CD14-positive monocyte (primary cell): Measurements from ENCODE around the gene TSPAN18. TPM values are rescaled to one million over a fixed set of nuclear protein-coding genes. Genes with fewer than 3 reads are reported as not detected.

Experiments
- DNase-seq, 3 donors: peaks; one replicate each; pipeline ENCODE4 v3.0.0-alpha.2; 2011 to 2022
- H2AFZ ChIP-seq: 2 replicates; pipeline ENCODE4 v1.6.0; 2012; ENCODE audit warnings: mild to moderate bottlenecking, low read depth, low read length, inconsistent platforms; ENCODE audit not compliant: insufficient read depth, poor library complexity, severe bottlenecking
- H3K27ac ChIP-seq, 2 donors: 1 replicate in 1 of 2; 2 replicates in 1 of 2; pipeline ENCODE4 v1.5.1; 2012 to 2013; ENCODE audit warnings: low read length in 2 of 2, control low read depth in 1 of 2, inconsistent platforms in 1 of 2, low read depth in 1 of 2, mild to moderate bottlenecking in 1 of 2
- H3K27me3 ChIP-seq, 2 donors: one replicate each; pipeline versions ENCODE4 v1.6.0 to v1.6.1; 2011 to 2013; ENCODE audit warnings: low read length in 2 of 2; ENCODE audit not compliant: control insufficient read depth in 2 of 2, insufficient read depth in 2 of 2
- H3K36me3 ChIP-seq, 2 donors: replicated peaks in 1 of 2; 1 replicate in 1 of 2; 2 replicates in 1 of 2; pipeline versions ENCODE4 v1.5.1 to v1.6.1; 2012 to 2013; ENCODE audit warnings: low read length in 2 of 2, control low read depth in 1 of 2, inconsistent platforms in 1 of 2, mild to moderate bottlenecking in 1 of 2; ENCODE audit not compliant: insufficient read depth in 2 of 2, control insufficient read depth in 1 of 2
- H3K4me1 ChIP-seq, 2 donors: 1 replicate in 1 of 2; 2 replicates in 1 of 2; pipeline versions ENCODE4 v1.5.1 to v1.6.1; 2012 to 2013; ENCODE audit warnings: low read length in 2 of 2, control low read depth in 1 of 2, inconsistent platforms in 1 of 2, mild to moderate bottlenecking in 1 of 2, moderate library complexity in 1 of 2; ENCODE audit not compliant: insufficient read depth in 2 of 2, control insufficient read depth in 1 of 2
- H3K4me2 ChIP-seq: replicated peaks from 2 replicates; pipeline ENCODE3; 2012; ENCODE audit warnings: low read length, moderate library complexity, mild to moderate bottlenecking; ENCODE audit not compliant: poor library complexity, severe bottlenecking; ENCODE audit errors: extremely low read depth
- H3K4me3 ChIP-seq, 3 experiments: fragments of 200-600 bp in 1 of 3; sonication (generic) in 1 of 3; replicated peaks in 1 of 3; 1 replicate in 2 of 3; 2 replicates in 1 of 3; pipeline ENCODE4 v1.5.1; 2011 to 2013; ENCODE audit warnings: low read length in 3 of 3, mild to moderate bottlenecking in 3 of 3, control low read depth in 2 of 3, low read depth in 2 of 3, inconsistent platforms in 1 of 3, moderate library complexity in 1 of 3
- H3K79me2 ChIP-seq: 2 replicates; pipeline ENCODE4 v1.6.0; 2012; ENCODE audit warnings: mild to moderate bottlenecking, control low read depth, inconsistent platforms, low read length, moderate library complexity; ENCODE audit not compliant: insufficient read depth
- H3K9ac ChIP-seq: 2 replicates; pipeline ENCODE4 v1.6.0; 2017; ENCODE audit warnings: low read length, mild to moderate bottlenecking; ENCODE audit not compliant: insufficient read depth, poor library complexity, severe bottlenecking
- H3K9me3 ChIP-seq, 2 donors: replicated peaks in 1 of 2; 1 replicate in 1 of 2; 2 replicates in 1 of 2; pipeline versions ENCODE4 v1.5.1 to v1.6.1; 2012 to 2013; ENCODE audit warnings: low read length in 2 of 2, control low read depth in 1 of 2; ENCODE audit not compliant: control insufficient read depth in 1 of 2, insufficient read depth in 1 of 2
- H4K20me1 ChIP-seq: 2 replicates; pipeline ENCODE4 v1.6.0; 2012; ENCODE audit warnings: mild to moderate bottlenecking, low read length, control low read depth, moderate library complexity; ENCODE audit not compliant: insufficient read depth
- H3K27ac Mint-ChIP-seq, 7 donors: one replicate each; pipeline ENCODE4 v1.8.0; 2020; ENCODE audit warnings: mild to moderate bottlenecking in 7 of 7, mixed read lengths in 7 of 7, moderate library complexity in 6 of 7, inconsistent platforms in 2 of 7
- H3K27me3 Mint-ChIP-seq, 3 donors: one replicate each; pipeline ENCODE4 v1.8.0; 2021 to 2022; ENCODE audit warnings: low read depth in 3 of 3, mild to moderate bottlenecking in 3 of 3, mixed read lengths in 3 of 3, moderate library complexity in 3 of 3, inconsistent platforms in 1 of 3
- H3K36me3 Mint-ChIP-seq, 2 donors: one replicate each; pipeline ENCODE4 v1.8.0; 2020; ENCODE audit warnings: mixed read lengths in 2 of 2, inconsistent platforms in 1 of 2, mild to moderate bottlenecking in 1 of 2
- H3K4me1 Mint-ChIP-seq: one replicate; pipeline ENCODE4 v1.8.0; 2020; ENCODE audit warnings: mild to moderate bottlenecking, mixed read lengths
- H3K4me3 Mint-ChIP-seq, 2 donors: one replicate each; pipeline ENCODE4 v1.8.0; 2020; ENCODE audit warnings: mild to moderate bottlenecking in 2 of 2, mixed read lengths in 2 of 2, moderate library complexity in 1 of 2
- H3K9me3 Mint-ChIP-seq, 7 donors: one replicate each; pipeline ENCODE4 v1.8.0; 2020 to 2022; ENCODE audit warnings: mixed read lengths in 7 of 7, mild to moderate bottlenecking in 6 of 7, moderate library complexity in 6 of 7, inconsistent platforms in 2 of 7
- CTCF ChIP-seq: fragments of 200-600 bp; IDR thresholded peaks from one replicate; pipeline ENCODE4 v1.8.0; 2022; ENCODE audit warnings: antibody characterized with exemption, mild to moderate bottlenecking
- WGBS: methylation state at CpG from one replicate; pipeline ENCODE4 v1.1.5; 2013; ENCODE audit warnings: missing lambda C conversion rate; ENCODE audit not compliant: insufficient coverage; 5-methylcytosine and 5-hydroxymethylcytosine counted together
- intact Hi-C, 2 donors: fragments of 100-400 bp; cut with micrococcal nuclease; formaldehyde crosslinking; loops; one replicate each; pipeline versions ENCODE4 v1.15.0 to v1.15.1; 2023
- polyA plus RNA-seq, 3 donors: library from polyadenylated mRNA; depleted of rRNA in 1 of 3; unstranded in 2 of 3; stranded (reverse) in 1 of 3; fragments of 300-500 nt in 2 of 3; fragments of >200 nt in 1 of 3; fragmentation: Illumina TruSeq in 2 of 3; gene quantifications; 1 replicate in 2 of 3; 2 replicates in 1 of 3; pipeline ENCODE4 v1.2.3, GENCODE V29; 2012 to 2021

TSPAN18 gene
- polyA plus RNA-seq, 3 donors = not detected

DNA sequence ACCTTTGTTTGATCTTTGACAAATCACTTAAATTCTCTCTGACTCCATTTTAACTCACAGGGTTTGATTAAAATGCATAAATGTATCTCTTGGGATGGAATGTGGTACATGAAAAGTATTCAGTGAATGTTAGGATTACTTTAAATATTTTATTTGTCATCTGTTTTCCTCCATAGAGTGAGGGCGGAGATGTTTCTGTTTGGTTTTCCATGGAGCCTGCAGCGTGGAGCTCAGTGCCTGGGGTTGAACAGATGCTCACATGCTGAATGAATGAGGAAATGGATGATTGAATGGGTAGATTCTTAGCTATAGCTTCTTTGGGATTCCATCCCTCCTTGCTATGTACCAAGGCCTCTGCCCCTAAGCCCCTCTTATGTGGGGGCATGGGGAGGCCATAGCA is 10.0 kb downstream of the TSPAN18 start:
- Histone ChIP-seq H3K79me2 (no peaks in the 10 kb centered on the region), H3K9me3 (peaks cover 0 to 4% of the 10 kb centered on the region in 2 donors), H3K4me1 (peaks cover 0 to 3% of the 10 kb centered on the region in 2 donors), H3K4me2 (no peak overlapping the region), H3K4me3 (no peak overlapping the region), H3K27ac (no peak overlapping the region), H3K9ac (no peak overlapping the region), H3K27me3 (peaks cover 0 to 2% of the 10 kb centered on the region in 2 donors), H4K20me1 (no peaks in the 10 kb centered on the region), H3K36me3 (no peaks in the 10 kb centered on the region), H2AFZ (no peak overlapping the region)
- peaks cover 11% of the 10 kb centered on the region for H3K4me1 Mint-ChIP-seq
- no CpG with 5 or more reads among the region's 2 CpGs for WGBS
- no peak overlapping the region for H3K4me3 Mint-ChIP-seq
- no peak overlapping the region for H3K27ac Mint-ChIP-seq
- intact Hi-C loops = no loop called here
- H3K36me3 Mint-ChIP-seq = no peaks in the 10 kb centered on the region
- no peak for TF ChIP-seq CTCF
- DNase-seq = no peak
- peaks cover 0 to 6% (median 2%) of the 10 kb centered on the region in 7 donors for H3K9me3 Mint-ChIP-seq
- H3K27me3 Mint-ChIP-seq = peaks cover 2 to 25% (median 8%) of the 10 kb centered on the region in 3 donors

DNA sequence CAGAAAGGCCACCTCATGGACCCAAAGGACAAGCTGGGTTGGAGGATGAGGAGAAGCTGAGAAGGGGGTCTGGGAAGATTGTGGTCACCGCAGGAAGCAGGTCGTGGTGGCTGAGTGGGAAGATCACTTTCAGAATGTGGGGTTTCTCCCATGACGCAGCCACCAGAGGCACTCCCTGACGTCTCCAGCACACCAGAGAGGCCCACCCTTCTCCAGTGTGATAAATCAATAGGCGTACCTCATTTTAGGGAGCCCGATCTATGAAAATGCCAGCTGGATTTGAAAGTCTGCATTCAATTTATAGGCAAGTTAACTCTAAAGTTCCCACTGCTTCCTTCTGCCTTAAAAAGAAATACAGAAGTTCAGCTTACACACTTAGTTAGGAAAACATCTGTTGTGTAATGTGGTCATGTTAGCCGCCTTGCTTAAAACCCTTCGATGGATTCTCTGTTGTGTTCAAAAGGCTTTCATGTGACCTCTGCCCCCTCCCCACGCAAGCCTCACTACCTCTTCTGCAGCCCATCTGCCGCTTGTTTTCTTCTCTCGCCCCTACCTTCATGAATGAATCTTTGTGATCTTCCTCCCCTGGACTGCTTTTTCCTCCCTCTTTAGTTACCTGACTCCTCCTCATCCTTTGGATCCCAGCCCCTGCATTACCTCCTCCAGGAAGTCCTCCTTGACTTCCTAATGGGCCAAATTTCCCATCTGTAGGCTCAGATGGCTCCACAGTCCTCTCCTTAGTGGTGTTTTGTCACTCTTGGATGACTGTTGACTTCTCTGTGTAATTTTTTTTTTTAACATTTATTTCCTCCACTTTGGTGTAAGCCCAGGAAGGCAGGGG is 10.7 kb downstream of the TSPAN18 start:
- Mint-ChIP-seq H3K4me3 (no peak overlapping the region), H3K36me3 (no peaks in the 10 kb centered on the region), H3K9me3 (peaks cover 0 to 5% (median 2%) of the 10 kb centered on the region in 7 donors), H3K27ac (no peak overlapping the region), H3K27me3 (peaks cover 2 to 25% (median 8%) of the 10 kb centered on the region in 3 donors), H3K4me1 (peaks cover 11% of the 10 kb centered on the region)
- no peaks in the 10 kb centered on the region for H4K20me1 ChIP-seq
- peaks cover 0 to 4% of the 10 kb centered on the region in 2 donors for H3K9me3 ChIP-seq
- H3K27me3 ChIP-seq = no peaks in the 10 kb centered on the region
- H3K79me2 ChIP-seq = no peaks in the 10 kb centered on the region
- no peak overlapping the region for H3K4me3 ChIP-seq
- TF ChIP-seq CTCF = no peak
- peak overlapping the region; percentile 44 for H2AFZ ChIP-seq
- no peak overlapping the region for H3K27ac ChIP-seq
- no peak for DNase-seq
- 12% methylated on average over 6 of the region's 11 CpGs for WGBS
- intact Hi-C loops = no loop called here
- H3K9ac ChIP-seq = no peak overlapping the region
- no peaks in the 10 kb centered on the region for H3K36me3 ChIP-seq
- no peak overlapping the region for H3K4me2 ChIP-seq
- H3K4me1 ChIP-seq = peaks cover 0 to 3% of the 10 kb centered on the region in 2 donors
